Peyer's patch (tissue), 4 donors: ENCODE results near the gene ITLN1.

Source experiments
- POLR2A ChIP-seq, 2 donors: fragments of 450-650 bp; IDR thresholded peaks; one replicate each; pipeline ENCODE4 v1.5.1; 2017; ENCODE audit warnings: antibody characterized with exemption in 2 of 2, mild to moderate bottlenecking in 2 of 2, moderate library complexity in 2 of 2
- TF ChIP-seq, protein P1 (sequence below), 6 experiments: fragments of 450-650 bp in 4 of 6; fragments of 200-600 bp in 2 of 6; sonication (generic) in 1 of 6; IDR thresholded peaks; one replicate each; pipeline ENCODE4 v1.5.1; 2017 to 2019; ENCODE audit warnings: antibody characterized with exemption in 6 of 6, mild to moderate bottlenecking in 3 of 6, moderate library complexity in 1 of 6

DNA sequence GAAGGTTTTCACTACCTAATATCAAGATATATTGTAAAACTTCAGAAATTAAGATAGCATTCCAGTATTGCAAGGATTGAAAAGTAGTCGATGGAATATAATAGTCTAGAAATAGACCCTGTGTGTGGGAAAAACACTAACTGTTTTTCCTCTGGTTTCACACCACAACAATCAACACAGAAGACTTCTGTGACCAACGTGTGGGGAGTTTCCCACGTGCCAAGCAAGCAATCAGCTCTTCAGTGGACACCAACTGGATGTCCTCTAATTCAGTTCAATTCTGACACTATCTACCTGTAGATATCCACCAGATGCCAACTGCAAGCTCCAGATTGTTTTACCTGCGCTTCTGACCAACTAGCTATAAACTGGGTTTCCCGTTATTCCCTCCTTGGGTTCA lies 34.4 kb downstream of the ITLN1 start:
- TF ChIP-seq, protein P1, sequence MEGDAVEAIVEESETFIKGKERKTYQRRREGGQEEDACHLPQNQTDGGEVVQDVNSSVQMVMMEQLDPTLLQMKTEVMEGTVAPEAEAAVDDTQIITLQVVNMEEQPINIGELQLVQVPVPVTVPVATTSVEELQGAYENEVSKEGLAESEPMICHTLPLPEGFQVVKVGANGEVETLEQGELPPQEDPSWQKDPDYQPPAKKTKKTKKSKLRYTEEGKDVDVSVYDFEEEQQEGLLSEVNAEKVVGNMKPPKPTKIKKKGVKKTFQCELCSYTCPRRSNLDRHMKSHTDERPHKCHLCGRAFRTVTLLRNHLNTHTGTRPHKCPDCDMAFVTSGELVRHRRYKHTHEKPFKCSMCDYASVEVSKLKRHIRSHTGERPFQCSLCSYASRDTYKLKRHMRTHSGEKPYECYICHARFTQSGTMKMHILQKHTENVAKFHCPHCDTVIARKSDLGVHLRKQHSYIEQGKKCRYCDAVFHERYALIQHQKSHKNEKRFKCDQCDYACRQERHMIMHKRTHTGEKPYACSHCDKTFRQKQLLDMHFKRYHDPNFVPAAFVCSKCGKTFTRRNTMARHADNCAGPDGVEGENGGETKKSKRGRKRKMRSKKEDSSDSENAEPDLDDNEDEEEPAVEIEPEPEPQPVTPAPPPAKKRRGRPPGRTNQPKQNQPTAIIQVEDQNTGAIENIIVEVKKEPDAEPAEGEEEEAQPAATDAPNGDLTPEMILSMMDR (IDR thresholded peaks at IDR 0.05): no peak
- TF ChIP-seq POLR2A (IDR thresholded peaks at IDR 0.05): no peak
